Activated naive CD8-positive, alpha-beta T cell (primary cell): ENCODE results near the gene ZNF282.
A peak's percentile ranks its signal among the peaks of the same experiment; 100 is the strongest.
"Not testable (repeated sequence)": the region's sequence is repeated elsewhere in the genome, so short reads cannot be mapped to it uniquely, and the experiment has no call there.

ENCODE experiments used
- H3K27ac Mint-ChIP-seq: one replicate; pipeline ENCODE4 v1.8.0; 2021; ENCODE audit warnings: mixed read lengths
- H3K27me3 Mint-ChIP-seq: one replicate; pipeline ENCODE4 v1.8.0; 2021; ENCODE audit warnings: mixed read lengths
- H3K36me3 Mint-ChIP-seq: one replicate; pipeline ENCODE4 v1.8.0; 2021; ENCODE audit warnings: mixed read lengths
- H3K4me1 Mint-ChIP-seq: one replicate; pipeline ENCODE4 v1.8.0; 2021; ENCODE audit warnings: low read depth, mixed read lengths
- H3K4me3 Mint-ChIP-seq: one replicate; pipeline ENCODE4 v1.8.0; 2021; ENCODE audit warnings: mild to moderate bottlenecking, mixed read lengths
- H3K9me3 Mint-ChIP-seq: one replicate; pipeline ENCODE4 v1.8.0; 2021; ENCODE audit warnings: low read depth, mixed read lengths

Gene ZNF282

GRCh38 chr7:149251518-149251917 is 56.2 kb downstream of the ZNF282 start:
- not testable (repeated sequence) for H3K36me3 Mint-ChIP-seq, H3K27me3 Mint-ChIP-seq, H3K27ac Mint-ChIP-seq, H3K4me3 Mint-ChIP-seq, H3K9me3 Mint-ChIP-seq
- H3K4me1 Mint-ChIP-seq = peaks cover 23% of the 10 kb centered on the region

GRCh38 chr7:149252378-149252777 is 57.0 kb downstream of the ZNF282 start:
- Mint-ChIP-seq H3K27ac (peak overlapping the region; percentile 86), H3K4me3 (no peak overlapping the region)

GRCh38 chr7:149253665-149254064 is 58.3 kb downstream of the ZNF282 start:
- Mint-ChIP-seq H3K27ac (peak overlapping the region; percentile 50), H3K4me1 (peaks cover 14% of the 10 kb centered on the region), H3K9me3 (no peaks in the 10 kb centered on the region), H3K27me3 (no peaks in the 10 kb centered on the region), H3K4me3 (no peak overlapping the region), H3K36me3 (no peaks in the 10 kb centered on the region)

More at GRCh38 chr7:149252378-149252777, 57.0 kb downstream of the ZNF282 start:
- Mint-ChIP-seq H3K9me3 (no peaks in the 10 kb centered on the region), H3K4me1 (peaks cover 21% of the 10 kb centered on the region), H3K36me3 (no peaks in the 10 kb centered on the region), H3K27me3 (no peaks in the 10 kb centered on the region)

GRCh38 chr7:149254181-149254858 is 59.0 kb downstream of the ZNF282 start:
- Mint-ChIP-seq H3K36me3 (no peaks in the 10 kb centered on the region), H3K4me1 (peaks cover 8% of the 10 kb centered on the region), H3K27me3 (no peaks in the 10 kb centered on the region), H3K4me3 (no peak overlapping the region), H3K9me3 (no peaks in the 10 kb centered on the region), H3K27ac (no peak overlapping the region)

- Mint-ChIP-seq H3K36me3 (no peaks in the 10 kb centered on the region), H3K4me3 (no peak overlapping the region), H3K9me3 (no peaks in the 10 kb centered on the region), H3K27ac (peak overlapping the region; percentile 4), H3K4me1 (peaks cover 8% of the 10 kb centered on the region), H3K27me3 (no peaks in the 10 kb centered on the region)
Measured at GRCh38 chr7:149255174-149255573, 59.8 kb downstream of the ZNF282 start.

GRCh38 chr7:149256568-149256967 is 61.2 kb downstream of the ZNF282 start:
- Mint-ChIP-seq H3K27ac (peak overlapping the region; percentile 47), H3K9me3 (no peaks in the 10 kb centered on the region), H3K4me3 (no peak overlapping the region), H3K4me1 (peaks cover 18% of the 10 kb centered on the region), H3K36me3 (no peaks in the 10 kb centered on the region), H3K27me3 (no peaks in the 10 kb centered on the region)

- Mint-ChIP-seq H3K4me3 (no peak overlapping the region), H3K27ac (peak overlapping the region; percentile 47), H3K36me3 (no peaks in the 10 kb centered on the region)
Measured at GRCh38 chr7:149257146-149257545, 61.8 kb downstream of the ZNF282 start.

GRCh38 chr7:149261316-149261828 is 66.0 kb downstream of the ZNF282 start:
- no peaks in the 10 kb centered on the region for H3K27me3 Mint-ChIP-seq
- H3K36me3 Mint-ChIP-seq = peaks cover 4% of the 10 kb centered on the region
- peak overlapping the region; percentile 84 for H3K4me3 Mint-ChIP-seq
- no peaks in the 10 kb centered on the region for H3K9me3 Mint-ChIP-seq
- peak overlapping the region; percentile 93 for H3K27ac Mint-ChIP-seq
- peaks cover 45% of the 10 kb centered on the region for H3K4me1 Mint-ChIP-seq

More at GRCh38 chr7:149257146-149257545, 61.8 kb downstream of the ZNF282 start:
- peaks cover 19% of the 10 kb centered on the region for H3K4me1 Mint-ChIP-seq
- no peaks in the 10 kb centered on the region for H3K9me3 Mint-ChIP-seq
- no peaks in the 10 kb centered on the region for H3K27me3 Mint-ChIP-seq

GRCh38 chr7:149261829-149262617 is 66.7 kb downstream of the ZNF282 start, which contains the start of gene ZNF783:
ZNF783 (plus strand) TSS chr7:149262196; CDS start chr7:149262334, 138 bp downstream.
- no peaks in the 10 kb centered on the region for H3K27me3 Mint-ChIP-seq
- H3K4me3 Mint-ChIP-seq = peak within 1 kb of the TSS; percentile 84
- peak within 1 kb of the TSS; percentile 93 for H3K27ac Mint-ChIP-seq
- H3K36me3 Mint-ChIP-seq = peaks cover 4% of the 10 kb centered on the region
- no peaks in the 10 kb centered on the region for H3K9me3 Mint-ChIP-seq
- H3K4me1 Mint-ChIP-seq = peaks cover 45% of the 10 kb centered on the region

- H3K27ac Mint-ChIP-seq = no peak overlapping the region
- H3K36me3 Mint-ChIP-seq = peaks cover 10% of the 10 kb centered on the region
- no peaks in the 10 kb centered on the region for H3K9me3 Mint-ChIP-seq
- peaks cover 35% of the 10 kb centered on the region for H3K4me1 Mint-ChIP-seq
- no peak overlapping the region for H3K4me3 Mint-ChIP-seq
- no peaks in the 10 kb centered on the region for H3K27me3 Mint-ChIP-seq
Measured at GRCh38 chr7:149266451-149266850, 71.1 kb downstream of the ZNF282 start.

GRCh38 chr7:149267733-149268132 is 72.4 kb downstream of the ZNF282 start:
- no peak overlapping the region for H3K4me3 Mint-ChIP-seq
- H3K27ac Mint-ChIP-seq = no peak overlapping the region
- H3K9me3 Mint-ChIP-seq = no peaks in the 10 kb centered on the region
- H3K27me3 Mint-ChIP-seq = no peaks in the 10 kb centered on the region
- H3K36me3 Mint-ChIP-seq = peaks cover 10% of the 10 kb centered on the region
- peaks cover 30% of the 10 kb centered on the region for H3K4me1 Mint-ChIP-seq

GRCh38 chr7:149274424-149274823 is 79.1 kb downstream of the ZNF282 start:
- H3K9me3 Mint-ChIP-seq, H3K36me3 Mint-ChIP-seq, H3K4me3 Mint-ChIP-seq, H3K27me3 Mint-ChIP-seq: not testable (repeated sequence)
- Mint-ChIP-seq H3K4me1 (peaks cover 12% of the 10 kb centered on the region), H3K27ac (peak overlapping the region; percentile 46)
